Ascending aorta (tissue), 2 donors: ENCODE data around the gene LDB1. TPM values are rescaled to one million over a fixed set of nuclear protein-coding genes. Genes with fewer than 3 reads are reported as not detected.
A peak's percentile ranks its signal among the peaks of the same experiment; 100 is the strongest.

Source experiments
- DNase-seq, 2 donors: peaks; one replicate each; pipeline ENCODE4 v3.0.0-alpha.2; 2019; ENCODE audit warnings: low spot score in 2 of 2
- H3K27ac ChIP-seq, 2 donors: fragments of 200-600 bp; sonication (generic); one replicate each; pipeline ENCODE4 v1.5.1; 2016 to 2017; ENCODE audit warnings: mild to moderate bottlenecking in 1 of 2
- H3K27me3 ChIP-seq: fragments of 200-600 bp; sonication (generic); one replicate; pipeline ENCODE4 v1.5.1; 2017
- H3K36me3 ChIP-seq, 2 donors: fragments of 200-600 bp; sonication (generic); one replicate each; pipeline ENCODE4 v1.5.1; 2016
- H3K4me1 ChIP-seq, 2 donors: fragments of 200-600 bp; sonication (generic); one replicate each; pipeline ENCODE4 v1.5.1; 2016 to 2017; ENCODE audit warnings: mild to moderate bottlenecking in 1 of 2
- H3K4me3 ChIP-seq, 2 donors: fragments of 200-600 bp; sonication (generic); one replicate each; pipeline ENCODE4 v1.5.1; 2016 to 2017; ENCODE audit warnings: mild to moderate bottlenecking in 1 of 2
- H3K9me3 ChIP-seq, 2 donors: fragments of 200-600 bp; sonication (generic); one replicate each; pipeline ENCODE4 v1.5.1; 2016
- CTCF ChIP-seq, 3 experiments: fragments of 200-600 bp in 2 of 3; fragments of 450-650 bp in 1 of 3; sonication (generic) in 2 of 3; IDR thresholded peaks; one replicate each; pipeline ENCODE4 v1.5.1; 2016 to 2019; ENCODE audit warnings: antibody characterized with exemption in 3 of 3, mild to moderate bottlenecking in 1 of 3, moderate library complexity in 1 of 3
- intact Hi-C: fragments of 100-400 bp; cut with DNase I; formaldehyde crosslinking; loops from one replicate; pipeline ENCODE4 v1.15.1; 2023
- total RNA-seq: library from RNA; depleted of rRNA; stranded (reverse); fragments of >200 nt; gene quantifications from one replicate; pipeline ENCODE4 v1.1.0, GENCODE V29; 2016

The LDB1 gene
- total RNA-seq, 1 donor from 2014 or later = 29.8 TPM

GRCh38 chr10:102090772-102091171 is 29.4 kb downstream of the LDB1 start:
- no peaks in the 10 kb centered on the region for H3K36me3 ChIP-seq
- DNase-seq = no peak
- H3K27me3 ChIP-seq = no peaks in the 10 kb centered on the region
- no peak overlapping the region for H3K4me3 ChIP-seq
- H3K27ac ChIP-seq = no peak overlapping the region
- intact Hi-C loops = no loop called here
- H3K9me3 ChIP-seq = no peaks in the 10 kb centered on the region
- TF ChIP-seq CTCF (IDR thresholded peaks at IDR 0.05) = no peak
- no peaks in the 10 kb centered on the region for H3K4me1 ChIP-seq

GRCh38 chr10:102086196-102086595 is 34.0 kb downstream of the LDB1 start:
- Histone ChIP-seq H3K4me1 (no peaks in the 10 kb centered on the region), H3K27ac (no peak overlapping the region), H3K9me3 (no peaks in the 10 kb centered on the region), H3K27me3 (no peaks in the 10 kb centered on the region), H3K36me3 (no peaks in the 10 kb centered on the region), H3K4me3 (no peak overlapping the region)
- TF ChIP-seq CTCF (IDR thresholded peaks at IDR 0.05) = no peak
- DNase-seq = no peak
- intact Hi-C loops = no loop called here

GRCh38 chr10:102085336-102085735 is 34.8 kb downstream of the LDB1 start:
- intact Hi-C loops = no loop called here
- Histone ChIP-seq H3K27me3 (no peaks in the 10 kb centered on the region), H3K9me3 (no peaks in the 10 kb centered on the region), H3K4me3 (no peak overlapping the region), H3K27ac (no peak overlapping the region), H3K36me3 (no peaks in the 10 kb centered on the region), H3K4me1 (no peaks in the 10 kb centered on the region)
- no peak for TF ChIP-seq CTCF (IDR thresholded peaks at IDR 0.05)
- no peak for DNase-seq

GRCh38 chr10:102083541-102083940 is 36.6 kb downstream of the LDB1 start:
- Histone ChIP-seq H3K36me3 (no peaks in the 10 kb centered on the region), H3K4me1 (no peaks in the 10 kb centered on the region), H3K27me3 (no peaks in the 10 kb centered on the region), H3K9me3 (no peaks in the 10 kb centered on the region), H3K4me3 (no peak overlapping the region), H3K27ac (no peak overlapping the region)
- DNase-seq = no peak
- TF ChIP-seq CTCF (IDR thresholded peaks at IDR 0.05) = no peak
- intact Hi-C loops = no loop called here

- intact Hi-C loops = no loop called here
These were observed 47.3 kb downstream of the LDB1 start for GRCh38 chr10:102072673-102073527.

More at GRCh38 chr10:102072673-102073527, 47.3 kb downstream of the LDB1 start:
- peak; percentile 24 to 90 for DNase-seq
- no peaks in the 10 kb centered on the region for H3K9me3 ChIP-seq
- H3K27ac ChIP-seq = no peak overlapping the region
- TF ChIP-seq CTCF (IDR thresholded peaks at IDR 0.05) = peak; percentile 84 to 92 (median 88)
- H3K36me3 ChIP-seq = peaks cover under 1 to 3% of the 10 kb centered on the region in 2 donors
- no peaks in the 10 kb centered on the region for H3K27me3 ChIP-seq
- H3K4me1 ChIP-seq = peaks cover 0 to 2% of the 10 kb centered on the region in 2 donors
- H3K4me3 ChIP-seq = no peak overlapping the region
